OCI-LY3 (cell line): ENCODE results near the gene ELK3.

Source experiments
- EZH2phosphoT487 ChIP-seq: fragments of 200-600 bp; shearing (Covaris generic); IDR thresholded peaks from 2 replicates; pipeline ENCODE4 v1.6.1; 2018; ENCODE audit warnings: antibody characterized with exemption, mixed run types, low read depth
- TF ChIP-seq, protein P1 (sequence below): fragments of 200-600, 300-600 bp; sonication (generic); IDR thresholded peaks from 2 replicates; pipeline ENCODE4 v1.5.1; 2014; ENCODE audit warnings: antibody characterized with exemption, low read length, low read depth

GRCh38 chr12:96295532-96296160, 101.5 kb downstream of the ELK3 start:
- TF ChIP-seq, protein P1, sequence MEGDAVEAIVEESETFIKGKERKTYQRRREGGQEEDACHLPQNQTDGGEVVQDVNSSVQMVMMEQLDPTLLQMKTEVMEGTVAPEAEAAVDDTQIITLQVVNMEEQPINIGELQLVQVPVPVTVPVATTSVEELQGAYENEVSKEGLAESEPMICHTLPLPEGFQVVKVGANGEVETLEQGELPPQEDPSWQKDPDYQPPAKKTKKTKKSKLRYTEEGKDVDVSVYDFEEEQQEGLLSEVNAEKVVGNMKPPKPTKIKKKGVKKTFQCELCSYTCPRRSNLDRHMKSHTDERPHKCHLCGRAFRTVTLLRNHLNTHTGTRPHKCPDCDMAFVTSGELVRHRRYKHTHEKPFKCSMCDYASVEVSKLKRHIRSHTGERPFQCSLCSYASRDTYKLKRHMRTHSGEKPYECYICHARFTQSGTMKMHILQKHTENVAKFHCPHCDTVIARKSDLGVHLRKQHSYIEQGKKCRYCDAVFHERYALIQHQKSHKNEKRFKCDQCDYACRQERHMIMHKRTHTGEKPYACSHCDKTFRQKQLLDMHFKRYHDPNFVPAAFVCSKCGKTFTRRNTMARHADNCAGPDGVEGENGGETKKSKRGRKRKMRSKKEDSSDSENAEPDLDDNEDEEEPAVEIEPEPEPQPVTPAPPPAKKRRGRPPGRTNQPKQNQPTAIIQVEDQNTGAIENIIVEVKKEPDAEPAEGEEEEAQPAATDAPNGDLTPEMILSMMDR, result no peak
- TF ChIP-seq EZH2phosphoT487, result no peak
